ENCODE results near the gene RBM15.

DNA sequence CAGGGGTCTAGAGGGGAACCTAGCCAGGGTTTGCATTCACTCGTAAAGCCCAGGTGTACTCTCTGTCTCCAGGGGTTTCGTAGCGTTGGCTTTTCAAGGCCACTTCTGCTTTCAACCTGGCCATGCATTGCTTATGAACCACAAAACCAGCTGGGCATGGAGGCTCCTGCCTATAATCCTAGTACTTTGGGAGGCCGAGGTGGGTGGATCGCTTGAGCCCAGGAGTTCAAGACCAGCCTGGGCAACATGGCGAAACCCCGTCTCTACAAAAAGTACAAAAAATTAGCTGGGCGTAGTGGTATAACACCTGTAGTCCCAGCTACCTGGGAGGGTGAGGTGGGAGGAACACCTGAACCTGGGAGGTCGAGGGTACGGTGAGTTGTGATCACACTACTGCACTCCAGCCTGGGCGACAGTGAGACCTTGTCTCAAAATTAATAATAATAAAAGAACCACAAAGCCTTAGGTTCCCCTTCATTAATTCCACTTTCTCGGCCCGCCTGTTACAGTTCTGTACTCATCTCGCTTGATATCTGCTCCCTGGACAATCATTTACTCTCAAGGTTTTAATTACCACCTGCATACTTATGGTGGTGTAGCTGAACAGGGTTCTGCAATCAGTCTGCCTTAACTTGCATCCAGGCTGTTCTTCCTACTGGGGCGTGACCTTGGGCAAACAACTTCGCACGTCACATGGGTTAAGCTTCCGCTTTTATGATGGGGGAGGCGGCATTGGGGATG is 45.6 kb downstream of the RBM15 start:
- TF ChIP-seq CTCF (IDR thresholded peaks at IDR 0.05) (no peak), POLR2A (IDR thresholded peaks at IDR 0.05) (no peak)
